ENCODE data around the gene FOXL2NB. TPM values are rescaled to one million over a fixed set of nuclear protein-coding genes. Genes with fewer than 3 reads are reported as not detected.

The FOXL2NB gene
- total and polyA plus RNA-seq, 2 of the 13 experiments (the other 11 are each of a cell fraction or from before 2014, with no cell fraction given) = not detected

DNA sequence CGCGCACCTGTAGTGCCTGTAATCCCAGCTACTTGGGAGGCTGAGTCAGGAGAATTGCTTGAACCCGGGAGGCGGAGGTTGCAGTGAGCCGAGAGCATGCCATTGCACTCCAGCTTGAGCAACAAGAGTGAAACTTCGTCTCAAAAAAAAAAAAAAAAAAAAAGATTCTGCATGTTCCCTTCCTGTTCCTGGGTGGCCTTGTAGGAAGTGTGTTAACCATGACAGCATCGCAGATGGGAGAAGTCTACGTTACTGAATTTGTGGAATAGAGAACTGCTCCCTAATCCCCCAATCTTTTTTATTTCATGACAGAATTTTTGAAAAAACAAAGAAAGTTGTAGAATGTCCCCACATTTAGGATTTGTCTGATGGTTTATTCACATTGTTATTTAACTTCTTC lies 45.5 kb upstream of the FOXL2NB start (continued):
- TF ChIP-seq, protein P1, sequence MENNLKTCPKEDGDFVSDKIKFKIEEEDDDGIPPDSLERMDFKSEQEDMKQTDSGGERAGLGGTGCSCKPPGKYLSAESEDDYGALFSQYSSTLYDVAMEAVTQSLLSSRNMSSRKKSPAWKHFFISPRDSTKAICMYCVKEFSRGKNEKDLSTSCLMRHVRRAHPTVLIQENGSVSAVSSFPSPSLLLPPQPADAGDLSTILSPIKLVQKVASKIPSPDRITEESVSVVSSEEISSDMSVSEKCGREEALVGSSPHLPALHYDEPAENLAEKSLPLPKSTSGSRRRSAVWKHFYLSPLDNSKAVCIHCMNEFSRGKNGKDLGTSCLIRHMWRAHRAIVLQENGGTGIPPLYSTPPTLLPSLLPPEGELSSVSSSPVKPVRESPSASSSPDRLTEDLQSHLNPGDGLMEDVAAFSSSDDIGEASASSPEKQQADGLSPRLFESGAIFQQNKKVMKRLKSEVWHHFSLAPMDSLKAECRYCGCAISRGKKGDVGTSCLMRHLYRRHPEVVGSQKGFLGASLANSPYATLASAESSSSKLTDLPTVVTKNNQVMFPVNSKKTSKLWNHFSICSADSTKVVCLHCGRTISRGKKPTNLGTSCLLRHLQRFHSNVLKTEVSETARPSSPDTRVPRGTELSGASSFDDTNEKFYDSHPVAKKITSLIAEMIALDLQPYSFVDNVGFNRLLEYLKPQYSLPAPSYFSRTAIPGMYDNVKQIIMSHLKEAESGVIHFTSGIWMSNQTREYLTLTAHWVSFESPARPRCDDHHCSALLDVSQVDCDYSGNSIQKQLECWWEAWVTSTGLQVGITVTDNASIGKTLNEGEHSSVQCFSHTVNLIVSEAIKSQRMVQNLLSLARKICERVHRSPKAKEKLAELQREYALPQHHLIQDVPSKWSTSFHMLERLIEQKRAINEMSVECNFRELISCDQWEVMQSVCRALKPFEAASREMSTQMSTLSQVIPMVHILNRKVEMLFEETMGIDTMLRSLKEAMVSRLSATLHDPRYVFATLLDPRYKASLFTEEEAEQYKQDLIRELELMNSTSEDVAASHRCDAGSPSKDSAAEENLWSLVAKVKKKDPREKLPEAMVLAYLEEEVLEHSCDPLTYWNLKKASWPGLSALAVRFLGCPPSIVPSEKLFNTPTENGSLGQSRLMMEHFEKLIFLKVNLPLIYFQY (CRISPR knock-in tag; IDR thresholded peaks at IDR 0.05; ENCODE audit: borderline replicate concordance) = no peak
- TF ChIP-seq ZFP1 (CRISPR knock-in tag; IDR thresholded peaks at IDR 0.05) = no peak

DNA sequence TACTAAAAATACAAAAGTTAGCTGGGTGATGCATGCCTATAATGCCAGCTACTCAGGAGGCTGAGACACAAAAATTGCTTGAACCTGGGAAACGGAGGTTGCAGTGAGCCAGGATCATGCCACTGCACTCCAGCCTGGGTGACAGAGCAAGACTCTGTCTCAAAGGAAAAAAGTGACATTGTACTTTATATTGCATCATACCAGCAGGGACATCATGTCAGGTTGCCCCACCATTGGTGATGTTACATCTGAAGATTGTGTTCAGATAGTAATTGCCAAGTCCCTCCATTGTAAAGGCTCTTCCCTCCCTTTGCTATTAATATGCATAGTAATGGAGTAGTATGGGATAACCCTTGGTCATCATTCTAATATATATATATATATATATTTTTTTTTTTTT lies 44.8 kb upstream of the FOXL2NB start:
- Histone ChIP-seq H3K4me3 (replicated peaks in 1 of 3; ENCODE audit: insufficient read depth in 1 of 3, low read depth in 2 of 3, low read length in 3 of 3) (no peak overlapping the region), H3K4me2 (ENCODE audit: low read depth, low read length) (no peak overlapping the region), H3K4me1 (ENCODE audit: insufficient read depth, low read length) (no peaks in the 10 kb centered on the region), H4K20me1 (ENCODE audit: insufficient read depth, low read length) (no peaks in the 10 kb centered on the region), H3K27ac (ENCODE audit: extremely low read length, insufficient read depth, low read length) (no peak overlapping the region), H3K79me2 (ENCODE audit: insufficient read depth, low read length) (no peaks in the 10 kb centered on the region), H3K9ac (ENCODE audit: insufficient read depth, low read depth, low read length) (no peak overlapping the region), H3K36me3 (replicated peaks in 1 of 2; ENCODE audit: control insufficient read depth in 1 of 2, insufficient read depth in 2 of 2, low read length in 2 of 2) (no peaks in the 10 kb centered on the region), H3K9me3 (ENCODE audit: low read length) (no peaks in the 10 kb centered on the region), H2AFZ (ENCODE audit: low read length) (no peak overlapping the region), H3K27me3 (ENCODE audit: control insufficient read depth in 1 of 2, insufficient read depth in 2 of 2, low read length in 2 of 2) (no peaks in the 10 kb centered on the region; a peak in 1 of 5 replicates)
- POLR2A ChIA-PET = interaction anchor here (1.0 kb wide), 1 partner anchor 13 kb away, joined by 3 read pairs; no protein-coding TSS in a partner anchor
- DNase-seq (ENCODE audit: low spot score) (no peak), ATAC-seq (no peak), FAIRE-seq (no peak)
- intact Hi-C loops (cut with micrococcal nuclease; ENCODE audit: unreplicated experiment) (no loop called here), in situ Hi-C loops (cut with HindIII; ENCODE audit: extremely low pct_ligation_motif_present, low pct_unique_long_range_greater_than_20kb) (no loop called here)
- CTCF ChIA-PET (ENCODE audit: low intra/inter-chr PET ratio, low total read pairs) = no interaction called here
- WGBS (ENCODE audit: low lambda C conversion rate) = 0% methylated on average over 1 of the region's 1 CpG
- TF ChIP-seq CEBPG (CRISPR knock-in tag; IDR thresholded peaks at IDR 0.05) = peak; percentile 62
- TF ChIP-seq ZNF772 (CRISPR knock-in tag; IDR thresholded peaks at IDR 0.05) = no peak
- no peak for TF ChIP-seq KMT2A (CRISPR knock-in tag; IDR thresholded peaks at IDR 0.05)
- no peak for TF ChIP-seq KDM1A (CRISPR knock-in tag; IDR thresholded peaks at IDR 0.05)
- peak; percentile 85 for TF ChIP-seq CEBPB (IDR thresholded peaks at IDR 0.05; ENCODE audit: borderline replicate concordance, low read depth, low read length)
- no peak for TF ChIP-seq ZNF770 (CRISPR knock-in tag; IDR thresholded peaks at IDR 0.05)
- peak in 1 of 2 experiments; percentile 61; a peak in 1 of 4 replicates for TF ChIP-seq ATF4 (CRISPR knock-in tag; IDR thresholded peaks at IDR 0.05)
- TF ChIP-seq SMARCC2 (IDR thresholded peaks at IDR 0.05) = no peak
- no peak for TF ChIP-seq NAIF1 (CRISPR knock-in tag; IDR thresholded peaks at IDR 0.05; ENCODE audit: borderline replicate concordance)
- TF ChIP-seq ZSCAN22 (CRISPR knock-in tag; IDR thresholded peaks at IDR 0.05) = no peak
- BruUV-seq (replicated peaks) = no TSS peak

Measured in HepG2 (cell line).